ENCODE measurements around the gene KCNH4.
A peak's percentile ranks its signal among the peaks of the same experiment; 100 is the strongest.

The KCNH4 gene

GRCh38 chr17:42116705-42117396 lies 64.1 kb downstream of the KCNH4 start:
- peak; percentile 85 to 88 for DNase-seq

DNA sequence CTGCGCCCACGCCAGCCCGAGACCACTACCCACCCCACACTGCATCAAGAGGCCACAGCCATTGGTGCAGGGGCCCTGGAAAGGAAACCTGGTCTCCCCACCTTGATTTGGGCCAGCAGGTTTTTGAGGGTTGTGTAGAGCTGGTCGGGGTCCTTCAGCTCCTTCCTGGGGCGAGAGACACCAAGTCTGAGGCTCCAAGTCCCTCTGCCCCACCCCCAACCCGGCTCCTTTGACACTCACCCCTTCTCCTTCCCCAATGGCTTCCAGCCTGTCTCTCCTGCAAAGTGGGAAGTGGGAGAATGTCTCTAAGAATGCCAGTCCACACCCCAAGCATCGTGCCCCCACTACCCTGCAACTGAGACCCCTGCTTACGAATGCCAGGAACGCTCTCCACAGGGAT lies 66.8 kb downstream of the KCNH4 start:
- no peak for DNase-seq

DNA sequence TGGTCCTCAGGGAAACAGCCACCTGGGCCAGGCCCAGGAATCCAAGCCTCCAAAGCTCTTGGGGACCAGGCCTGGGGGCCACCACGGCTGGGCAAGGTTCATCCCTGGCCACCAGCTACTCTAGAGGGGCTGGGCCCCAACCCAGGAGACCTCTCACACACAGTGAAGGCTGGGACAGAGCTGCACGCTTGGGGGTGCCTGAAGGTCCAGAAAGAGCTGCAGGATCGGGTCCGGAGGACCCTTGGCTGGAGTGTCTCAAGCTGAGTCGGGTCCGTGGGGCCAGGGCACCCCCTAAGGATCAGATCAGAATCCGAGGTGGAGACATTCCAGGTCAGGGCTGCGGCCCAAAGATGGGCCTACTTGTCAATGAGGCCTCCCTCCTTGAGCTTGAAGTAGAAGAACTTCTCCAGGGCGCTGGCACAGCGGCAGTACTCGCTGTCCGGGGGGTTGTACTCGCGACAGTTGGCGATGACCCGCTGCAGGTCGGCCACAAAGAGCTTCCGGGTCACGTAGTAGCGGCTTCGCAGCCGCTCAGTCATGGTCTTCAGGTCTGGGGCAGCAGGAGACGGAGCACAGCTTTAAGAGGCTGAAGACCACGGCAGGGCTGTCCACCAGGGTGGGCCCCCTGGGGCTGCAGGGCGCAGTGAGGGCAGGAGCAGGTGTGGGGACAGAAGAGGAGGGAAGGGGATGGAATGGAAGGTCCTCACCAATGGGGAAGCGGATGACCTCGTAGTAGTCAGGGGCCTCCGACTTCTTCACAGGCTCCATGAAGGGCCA lies 67.5 kb downstream of the KCNH4 start:
- DNase-seq = no peak

DNA sequence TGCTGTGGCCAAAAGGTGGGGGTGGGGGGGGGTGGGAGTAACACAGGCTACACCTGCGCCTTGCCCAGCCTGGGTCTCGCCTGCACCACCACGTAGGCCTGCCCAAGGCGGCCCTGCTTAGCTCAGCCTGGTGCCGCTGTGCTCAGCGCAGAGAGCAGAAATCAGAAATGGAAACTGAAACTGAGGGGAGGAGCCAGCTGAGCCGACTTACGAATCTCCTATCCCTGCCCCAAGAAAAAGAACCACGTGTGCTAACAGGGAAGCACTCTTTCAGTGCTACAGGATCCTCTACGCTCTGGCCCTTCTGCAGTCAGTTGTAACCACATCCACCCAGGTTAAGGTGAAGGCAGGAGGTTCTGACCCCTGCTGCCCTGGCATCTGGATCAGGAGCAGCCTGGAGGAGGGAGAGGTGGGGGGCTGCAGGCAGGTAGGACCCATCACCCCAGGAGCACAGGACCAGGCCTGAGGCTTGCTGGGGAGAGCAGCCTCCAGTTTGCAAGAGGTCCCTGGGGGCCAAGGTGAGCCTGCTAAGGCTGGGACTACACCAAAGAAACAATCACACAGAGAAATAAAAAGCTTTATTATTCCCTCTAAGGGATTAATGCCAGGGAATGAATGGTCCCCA lies 68.3 kb downstream of the KCNH4 start, which contains the start of gene DHX58:
DHX58 (minus strand) TSS at position 163 of the 625 bp plus-strand sequence. CDS start 822 bp downstream, outside the sequence.
- DNase-seq = peak; percentile 84 to 87

GRCh38 chr17:42111871-42112551 lies 68.9 kb downstream of the KCNH4 start:
- peak in 1 of 2 donors; percentile 28 for DNase-seq

- no peak for DNase-seq
These were observed 69.7 kb downstream of the KCNH4 start for GRCh38 chr17:42111265-42111636.

- DNase-seq = no peak
These were observed 70.4 kb downstream of the KCNH4 start for GRCh38 chr17:42110301-42111264.

DNA sequence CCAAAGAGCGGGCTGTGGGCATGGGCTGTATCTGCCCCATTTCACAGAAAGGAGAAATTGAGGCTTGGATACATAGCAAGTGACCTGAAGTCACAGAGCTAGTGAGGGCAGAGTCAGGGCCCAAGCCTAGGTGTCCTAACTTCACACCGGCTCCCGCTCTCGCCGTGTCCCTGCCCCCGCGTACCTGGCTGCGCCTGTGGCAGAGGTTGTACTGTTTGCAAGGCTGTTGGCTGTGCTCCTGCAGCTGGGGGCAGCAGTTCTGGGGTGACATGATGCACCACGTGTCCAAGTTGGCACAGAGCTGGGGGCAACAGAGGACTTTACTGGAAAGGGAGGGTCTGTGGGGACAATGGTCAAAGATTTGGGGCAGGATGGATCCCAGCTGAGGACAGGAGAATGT lies 71.9 kb downstream of the KCNH4 start:
- DNase-seq = no peak

DNA sequence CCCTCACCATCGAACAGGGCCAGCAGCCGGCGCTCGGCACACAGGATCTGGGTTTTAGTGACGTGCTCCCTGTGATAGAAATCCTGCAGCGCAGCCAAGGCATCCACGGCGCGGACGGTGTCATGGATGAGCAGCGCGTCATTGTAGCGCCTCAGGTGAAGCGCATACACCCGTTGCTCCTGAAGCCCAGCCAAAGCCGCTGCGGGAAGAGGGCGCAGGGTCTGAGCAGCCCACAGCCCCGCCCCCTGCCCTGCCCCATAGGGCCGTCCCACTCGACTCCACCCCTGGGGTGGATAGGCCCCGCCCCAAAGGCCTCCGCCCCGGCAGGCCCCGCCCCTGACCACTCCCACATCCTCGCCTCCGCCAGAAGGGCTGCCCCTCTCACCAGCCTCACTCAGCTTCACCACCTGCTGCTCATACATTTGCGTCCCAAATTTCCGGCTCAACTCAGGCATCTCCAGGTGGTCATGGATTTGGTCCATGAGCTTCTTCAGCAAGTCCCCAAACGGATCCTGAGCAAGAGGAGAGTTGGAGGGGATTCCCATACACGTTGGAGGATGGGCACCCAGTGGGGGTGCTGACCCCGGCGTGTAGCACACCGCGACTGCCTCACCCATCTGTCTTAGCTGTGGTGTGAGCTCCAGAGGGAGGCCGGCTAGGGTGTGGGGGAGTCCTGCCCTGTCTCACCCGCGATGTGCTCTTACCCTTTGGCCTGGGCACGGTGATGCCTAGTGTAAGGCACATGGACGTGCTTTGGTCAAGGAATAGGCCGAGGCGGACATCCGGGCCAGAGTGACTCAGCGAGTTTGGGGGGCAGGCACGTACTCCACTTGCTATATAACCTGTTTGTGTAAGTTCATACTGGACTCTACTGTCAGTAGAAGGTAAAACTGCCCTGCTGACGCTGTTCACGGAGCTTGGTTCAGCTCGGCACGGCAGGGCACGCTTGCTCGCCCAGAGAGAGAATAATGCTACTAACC lies 73.1 kb downstream of the KCNH4 start:
- peak; percentile 90 to 91 for DNase-seq

DNA sequence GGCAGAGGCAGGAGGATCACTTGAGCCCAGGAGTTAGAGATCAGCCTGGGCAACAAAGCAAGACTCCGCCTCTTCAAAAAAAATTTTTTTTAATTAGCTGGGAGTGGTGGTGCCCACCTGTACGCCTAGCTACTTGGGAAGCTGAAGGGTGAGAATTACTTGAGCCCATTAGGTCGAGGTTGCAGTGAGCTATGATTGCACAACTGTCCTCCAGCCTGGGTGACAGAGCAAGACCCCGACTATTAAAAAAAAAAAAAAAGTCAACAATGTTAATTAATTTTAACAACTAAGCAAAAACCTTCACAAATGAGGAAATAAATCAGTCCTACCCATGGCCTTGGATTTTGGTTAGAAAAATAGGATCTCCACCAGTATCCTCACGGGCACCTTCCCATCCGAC lies 73.8 kb downstream of the KCNH4 start:
- no peak for DNase-seq
